SK-N-MC (cell line): ENCODE measurements around the gene AGBL1.
"Not testable (repeated sequence)": the region's sequence is repeated elsewhere in the genome, so short reads cannot be mapped to it uniquely, and the experiment has no call there.

ENCODE experiments used
- DNase-seq: peaks from one replicate; pipeline ENCODE4 v3.0.0-alpha.2; 2011; ENCODE audit warnings: low read depth, low spot score
- H3K27ac ChIP-seq: fragments of 200-600 bp; sonication (generic); 2 replicates; pipeline ENCODE4 v1.5.1; 2016; ENCODE audit warnings: mixed run types
- H3K36me3 ChIP-seq: fragments of 200-600 bp; sonication (generic); 2 replicates; pipeline ENCODE4 v1.6.1; 2017; ENCODE audit warnings: antibody characterized with exemption, low read length, mixed read lengths; ENCODE audit not compliant: insufficient read depth
- H3K4me3 ChIP-seq: fragments of 200-600 bp; sonication (generic); 2 replicates; pipeline ENCODE4 v1.5.1; 2016
- H3K9ac ChIP-seq: fragments of 200-600 bp; sonication (generic); 2 replicates; pipeline ENCODE4 v1.8.0; 2017; ENCODE audit warnings: mixed run types, mixed read lengths; ENCODE audit not compliant: insufficient read length
- H3K9me3 ChIP-seq: fragments of 200-600 bp; sonication (generic); 2 replicates; pipeline ENCODE4 v1.6.1; 2017; ENCODE audit warnings: low read depth, mild to moderate bottlenecking, antibody characterized with exemption, low read length, moderate library complexity, mixed read lengths
- EZH2 ChIP-seq: fragments of 200-600 bp; sonication (generic); IDR thresholded peaks from one replicate; pipeline ENCODE4 v1.6.1; 2017; ENCODE audit warnings: antibody characterized with exemption
- FOXP2 ChIP-seq: optimal IDR thresholded peaks from 2 replicates; pipeline ENCODE3; 2011; ENCODE audit warnings: mild to moderate bottlenecking, moderate library complexity; ENCODE audit not compliant: insufficient read depth; ENCODE audit errors: extremely low read length, control extremely low read depth
- POLR2AphosphoS5 ChIP-seq: IDR thresholded peaks from 2 replicates; pipeline ENCODE4 v1.6.1; 2012; ENCODE audit warnings: mild to moderate bottlenecking, low read depth, low read length, borderline replicate concordance

AGBL1 gene

DNA sequence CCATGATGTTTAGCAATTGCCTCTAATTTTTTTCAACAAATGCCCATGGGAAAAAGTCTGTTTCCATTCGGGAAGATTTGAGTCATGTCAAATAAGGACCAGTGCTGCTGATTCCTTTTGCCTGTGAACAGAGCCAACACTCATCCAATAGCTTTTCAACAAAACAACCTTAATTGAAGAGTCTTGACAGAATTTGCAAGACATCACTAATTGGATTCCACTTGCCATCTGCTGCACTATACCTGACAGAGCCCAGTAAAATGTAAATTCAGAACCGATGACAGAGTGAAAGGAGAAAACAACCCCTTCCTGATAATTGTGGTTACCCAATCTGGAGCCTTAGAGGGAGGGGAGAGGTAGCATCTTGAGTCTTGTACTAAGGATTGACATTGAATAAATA is 426.7 kb downstream of the AGBL1 start:
- no peak for DNase-seq
- no peak overlapping the region for H3K4me3 ChIP-seq
- TF ChIP-seq POLR2AphosphoS5, result no peak
- TF ChIP-seq FOXP2, result no peak
- no peak for TF ChIP-seq EZH2
- H3K27ac ChIP-seq, result no peak overlapping the region
- no peaks in the 10 kb centered on the region for H3K9me3 ChIP-seq
- H3K36me3 ChIP-seq, result no peaks in the 10 kb centered on the region
- no peak overlapping the region for H3K9ac ChIP-seq

GRCh38 chr15:86515625-86516024 is 436.0 kb downstream of the AGBL1 start:
- Histone ChIP-seq H3K36me3 (no peaks in the 10 kb centered on the region), H3K9ac (no peak overlapping the region), H3K4me3 (no peak overlapping the region), H3K9me3 (no peaks in the 10 kb centered on the region), H3K27ac (no peak overlapping the region)
- no peak for DNase-seq
- no peak for TF ChIP-seq EZH2

- no peaks in the 10 kb centered on the region for H3K9me3 ChIP-seq
- DNase-seq, result no peak
- no peaks in the 10 kb centered on the region for H3K36me3 ChIP-seq
- H3K9ac ChIP-seq, result no peak overlapping the region
- H3K27ac ChIP-seq, result no peak overlapping the region
- no peak for TF ChIP-seq POLR2AphosphoS5
- no peak for TF ChIP-seq EZH2
- TF ChIP-seq FOXP2, result no peak
- H3K4me3 ChIP-seq, result no peak overlapping the region
Observed at GRCh38 chr15:86522721-86523120, 443.1 kb downstream of the AGBL1 start.

GRCh38 chr15:86526938-86527690 is 447.4 kb downstream of the AGBL1 start:
- Histone ChIP-seq H3K36me3 (no peaks in the 10 kb centered on the region), H3K9me3 (no peaks in the 10 kb centered on the region), H3K9ac (no peak overlapping the region), H3K4me3 (no peak overlapping the region), H3K27ac (no peak overlapping the region)
- TF ChIP-seq EZH2 (no peak), POLR2AphosphoS5 (no peak), FOXP2 (no peak)
- no peak for DNase-seq

GRCh38 chr15:86528094-86528493 is 448.4 kb downstream of the AGBL1 start:
- H3K36me3 ChIP-seq, DNase-seq, H3K9me3 ChIP-seq, H3K4me3 ChIP-seq, H3K9ac ChIP-seq, H3K27ac ChIP-seq: not testable (repeated sequence)

GRCh38 chr15:86538141-86538540 is 458.5 kb downstream of the AGBL1 start:
- Histone ChIP-seq H3K36me3 (no peaks in the 10 kb centered on the region), H3K9ac (no peak overlapping the region), H3K9me3 (no peaks in the 10 kb centered on the region), H3K27ac (no peak overlapping the region), H3K4me3 (no peak overlapping the region)
- TF ChIP-seq EZH2 (no peak), POLR2AphosphoS5 (no peak), FOXP2 (no peak)
- no peak for DNase-seq

- Histone ChIP-seq H3K9ac (no peak overlapping the region), H3K27ac (no peak overlapping the region), H3K4me3 (no peak overlapping the region), H3K36me3 (no peaks in the 10 kb centered on the region), H3K9me3 (no peaks in the 10 kb centered on the region)
- no peak for DNase-seq
- no peak for TF ChIP-seq FOXP2
- TF ChIP-seq POLR2AphosphoS5, result no peak
- no peak for TF ChIP-seq EZH2
Observed at GRCh38 chr15:86540840-86541467, 461.3 kb downstream of the AGBL1 start.

- Histone ChIP-seq H3K9me3 (no peaks in the 10 kb centered on the region), H3K27ac (no peak overlapping the region), H3K36me3 (no peaks in the 10 kb centered on the region), H3K4me3 (no peak overlapping the region), H3K9ac (no peak overlapping the region)
- no peak for DNase-seq
- no peak for TF ChIP-seq FOXP2
- no peak for TF ChIP-seq POLR2AphosphoS5
- TF ChIP-seq EZH2, result no peak
Observed at GRCh38 chr15:86541540-86541939, 461.9 kb downstream of the AGBL1 start.

DNA sequence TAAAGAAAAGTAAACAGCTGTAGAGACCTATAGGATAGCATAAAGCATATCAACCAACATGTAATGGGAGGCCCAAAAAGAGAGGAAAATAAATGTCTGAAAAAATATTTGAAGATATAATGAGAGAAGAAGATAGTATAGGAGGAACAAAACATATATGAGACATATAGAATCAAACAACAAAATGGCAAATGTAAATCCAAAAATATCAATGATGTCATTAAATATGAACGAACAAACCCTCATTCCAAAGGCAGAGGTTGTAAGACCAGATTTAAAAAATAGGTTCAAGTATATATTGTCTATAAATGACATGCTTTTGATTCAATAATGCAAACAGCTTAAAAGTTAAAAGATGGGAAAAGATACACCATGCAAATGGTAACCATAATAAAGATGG is 470.4 kb downstream of the AGBL1 start:
- Histone ChIP-seq H3K36me3 (no peaks in the 10 kb centered on the region), H3K9ac (no peak overlapping the region), H3K4me3 (no peak overlapping the region), H3K27ac (no peak overlapping the region), H3K9me3 (no peaks in the 10 kb centered on the region)
- no peak for DNase-seq
- TF ChIP-seq POLR2AphosphoS5 (no peak), EZH2 (no peak), FOXP2 (no peak)
